RWPE2 (cell line): ENCODE data around the gene MYO5B.

ENCODE experiments used
- ATAC-seq: fragments of 200-7000 bp; cut with Tn5 transposase; 3 replicates; pipeline ENCODE4 v1.9.1; 2021; ENCODE audit warnings: low read depth
- DNase-seq: peaks from one replicate; pipeline ENCODE4 v3.0.0-alpha.2; 2020; ENCODE audit warnings: low spot score
- H3K27ac ChIP-seq: fragments of 450-650 bp; 2 replicates; pipeline ENCODE4 v1.5.1; 2017; ENCODE audit warnings: mild to moderate bottlenecking; ENCODE audit not compliant: poor library complexity, severe bottlenecking
- H3K27me3 ChIP-seq: fragments of 250-450 bp; sonication (Bioruptor Pico); 2 replicates; pipeline ENCODE4 v1.5.1; 2021; ENCODE audit warnings: mild to moderate bottlenecking, moderate library complexity; ENCODE audit not compliant: insufficient read depth, poor library complexity, severe bottlenecking
- H3K36me3 ChIP-seq: fragments of 250-450 bp; sonication (Bioruptor Pico); 2 replicates; pipeline ENCODE4 v1.5.1; 2020; ENCODE audit warnings: low read depth, mild to moderate bottlenecking, moderate library complexity
- H3K4me1 ChIP-seq: fragments of 250-450 bp; sonication (Bioruptor Pico); 2 replicates; pipeline ENCODE4 v1.5.1; 2021; ENCODE audit warnings: mild to moderate bottlenecking, moderate library complexity; ENCODE audit not compliant: insufficient read depth, poor library complexity, severe bottlenecking
- H3K4me3 ChIP-seq: fragments of 250-450 bp; sonication (Bioruptor Pico); 2 replicates; pipeline ENCODE4 v1.5.1; 2021; ENCODE audit warnings: mild to moderate bottlenecking, moderate library complexity; ENCODE audit not compliant: severe bottlenecking
- H3K9me3 ChIP-seq: fragments of 250-450 bp; sonication (Bioruptor Pico); 2 replicates; pipeline ENCODE4 v1.5.1; 2021; ENCODE audit warnings: mild to moderate bottlenecking, moderate library complexity; ENCODE audit not compliant: severe bottlenecking
- TF ChIP-seq, protein P1 (sequence below): fragments of 450-650 bp; IDR thresholded peaks from one replicate; pipeline ENCODE4 v1.5.1; 2017; ENCODE audit warnings: mild to moderate bottlenecking, moderate library complexity; ENCODE audit not compliant: poor library complexity, severe bottlenecking

The MYO5B gene

DNA sequence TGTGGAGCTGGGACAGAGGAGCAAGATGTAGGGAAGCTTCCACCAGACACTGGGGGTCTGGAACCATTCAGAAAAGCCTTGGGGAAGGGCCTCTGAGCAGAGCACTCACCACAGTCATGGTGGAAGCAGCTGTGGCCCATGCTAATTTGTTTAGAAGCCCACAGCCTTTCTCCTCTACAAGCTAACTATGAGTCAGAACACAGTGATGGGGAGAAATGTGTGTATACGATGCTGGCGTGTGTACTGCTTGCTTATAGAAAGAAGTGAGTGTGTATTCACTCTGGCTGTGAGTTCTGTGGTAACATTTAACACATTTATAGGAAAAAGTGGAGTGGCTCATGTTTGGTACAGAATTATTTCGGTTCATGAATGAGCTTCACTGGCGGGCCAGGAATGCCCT lies 224.6 kb downstream of the MYO5B start:
- Histone ChIP-seq H3K36me3 (no peaks in the 10 kb centered on the region), H3K4me1 (no peaks in the 10 kb centered on the region), H3K4me3 (no peak overlapping the region), H3K27me3 (no peaks in the 10 kb centered on the region), H3K27ac (no peak overlapping the region), H3K9me3 (no peaks in the 10 kb centered on the region)
- DNase-seq (no peak), ATAC-seq (no peak)
- TF ChIP-seq, protein P1, sequence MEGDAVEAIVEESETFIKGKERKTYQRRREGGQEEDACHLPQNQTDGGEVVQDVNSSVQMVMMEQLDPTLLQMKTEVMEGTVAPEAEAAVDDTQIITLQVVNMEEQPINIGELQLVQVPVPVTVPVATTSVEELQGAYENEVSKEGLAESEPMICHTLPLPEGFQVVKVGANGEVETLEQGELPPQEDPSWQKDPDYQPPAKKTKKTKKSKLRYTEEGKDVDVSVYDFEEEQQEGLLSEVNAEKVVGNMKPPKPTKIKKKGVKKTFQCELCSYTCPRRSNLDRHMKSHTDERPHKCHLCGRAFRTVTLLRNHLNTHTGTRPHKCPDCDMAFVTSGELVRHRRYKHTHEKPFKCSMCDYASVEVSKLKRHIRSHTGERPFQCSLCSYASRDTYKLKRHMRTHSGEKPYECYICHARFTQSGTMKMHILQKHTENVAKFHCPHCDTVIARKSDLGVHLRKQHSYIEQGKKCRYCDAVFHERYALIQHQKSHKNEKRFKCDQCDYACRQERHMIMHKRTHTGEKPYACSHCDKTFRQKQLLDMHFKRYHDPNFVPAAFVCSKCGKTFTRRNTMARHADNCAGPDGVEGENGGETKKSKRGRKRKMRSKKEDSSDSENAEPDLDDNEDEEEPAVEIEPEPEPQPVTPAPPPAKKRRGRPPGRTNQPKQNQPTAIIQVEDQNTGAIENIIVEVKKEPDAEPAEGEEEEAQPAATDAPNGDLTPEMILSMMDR, result no peak

DNA sequence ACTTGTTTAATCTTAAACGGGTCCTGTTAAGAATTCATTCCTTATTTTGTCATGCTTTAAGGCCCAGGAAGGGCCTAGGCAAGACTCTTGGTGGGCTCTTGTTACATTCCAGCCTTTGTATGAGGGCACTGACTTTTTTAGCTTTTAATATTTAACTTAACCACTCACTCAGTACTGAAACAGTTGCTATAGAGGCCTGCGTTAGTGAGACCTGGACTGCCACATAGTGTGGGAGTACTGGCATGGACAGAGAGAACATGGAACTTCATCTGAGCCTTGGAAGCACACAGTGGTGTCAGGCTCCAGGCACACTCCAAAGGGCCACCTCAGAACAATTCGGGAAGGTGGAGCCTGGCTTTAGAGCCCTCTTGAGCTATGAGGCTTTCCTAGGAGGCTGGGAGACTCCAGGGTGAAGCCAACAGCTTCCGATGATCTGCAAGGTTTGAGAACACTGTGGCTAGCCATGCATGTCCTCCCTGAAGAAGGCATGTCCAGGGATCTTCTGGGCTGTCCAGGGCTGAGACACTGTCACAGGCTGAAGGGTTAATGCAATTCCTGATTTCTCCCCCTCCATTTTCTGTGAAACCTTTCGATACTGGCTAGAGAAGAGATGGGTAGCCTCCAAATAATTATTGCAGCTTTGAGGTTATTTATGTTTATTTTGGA lies 226.2 kb downstream of the MYO5B start:
- Histone ChIP-seq H3K4me3 (no peak overlapping the region), H3K4me1 (no peaks in the 10 kb centered on the region), H3K9me3 (no peaks in the 10 kb centered on the region), H3K27me3 (no peaks in the 10 kb centered on the region), H3K36me3 (no peaks in the 10 kb centered on the region), H3K27ac (no peak overlapping the region)
- TF ChIP-seq, protein P1, result no peak
- DNase-seq (no peak), ATAC-seq (no peak)

DNA sequence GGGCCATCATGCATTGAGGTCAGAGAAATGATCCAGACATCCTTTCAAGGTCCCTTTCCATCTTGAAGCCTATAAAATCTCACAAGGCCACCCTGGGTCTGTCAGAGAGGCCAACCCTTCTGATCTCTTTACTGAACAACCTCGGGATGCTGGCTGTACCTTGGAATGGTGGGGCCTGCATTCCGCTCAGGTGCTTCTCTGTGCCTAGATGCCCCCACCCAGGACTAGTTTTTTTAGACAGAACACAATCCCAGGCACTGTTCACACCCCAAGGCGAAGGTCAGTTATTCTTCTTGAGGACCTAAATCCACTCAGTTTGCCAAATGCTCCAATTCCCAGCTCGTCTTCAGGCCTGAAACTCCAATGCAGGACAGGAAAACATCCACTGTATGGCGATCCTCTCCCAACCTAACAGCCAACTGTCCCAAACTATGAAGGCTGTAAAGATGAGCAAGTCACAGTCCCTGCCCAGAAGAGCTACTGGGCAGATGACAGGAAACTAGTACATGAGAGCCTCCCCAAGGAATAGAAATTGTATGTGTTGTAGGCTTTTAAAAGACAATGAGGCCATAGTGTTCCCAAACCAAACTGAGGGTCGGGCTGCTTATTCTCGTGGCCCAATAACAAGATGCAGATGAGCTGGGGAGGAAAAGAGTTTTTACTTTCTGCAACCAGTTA lies 227.2 kb downstream of the MYO5B start:
- no peak for DNase-seq
- Histone ChIP-seq H3K27ac (no peak overlapping the region), H3K4me1 (no peaks in the 10 kb centered on the region), H3K4me3 (no peak overlapping the region), H3K9me3 (no peaks in the 10 kb centered on the region), H3K36me3 (no peaks in the 10 kb centered on the region), H3K27me3 (no peaks in the 10 kb centered on the region)
- TF ChIP-seq, protein P1, result no peak
- no peak for ATAC-seq

DNA sequence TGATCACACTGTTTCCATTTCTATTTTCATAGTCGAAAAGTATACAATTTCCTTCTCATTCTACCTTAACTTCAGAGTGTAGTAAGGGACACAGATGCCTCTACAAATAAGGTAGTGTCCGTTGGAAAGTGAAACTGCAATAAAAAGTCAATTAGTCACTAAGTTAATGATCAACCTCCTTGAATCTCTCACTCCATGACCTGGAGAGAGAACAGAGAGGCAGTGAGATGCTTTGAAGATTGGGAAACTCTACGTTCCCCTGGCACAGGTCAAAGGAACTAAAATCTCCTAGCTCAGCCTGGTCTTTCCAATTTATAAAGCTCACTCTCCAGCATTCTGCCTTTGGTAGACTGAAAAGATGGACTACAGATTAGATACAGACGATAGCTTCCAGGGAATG lies 227.8 kb downstream of the MYO5B start:
- no peaks in the 10 kb centered on the region for H3K4me1 ChIP-seq
- no peak overlapping the region for H3K4me3 ChIP-seq
- H3K27me3 ChIP-seq, result no peaks in the 10 kb centered on the region
- H3K27ac ChIP-seq, result no peak overlapping the region
- no peak for ATAC-seq
- no peaks in the 10 kb centered on the region for H3K36me3 ChIP-seq
- TF ChIP-seq, protein P1, result no peak
- DNase-seq, result no peak
- no peaks in the 10 kb centered on the region for H3K9me3 ChIP-seq

DNA sequence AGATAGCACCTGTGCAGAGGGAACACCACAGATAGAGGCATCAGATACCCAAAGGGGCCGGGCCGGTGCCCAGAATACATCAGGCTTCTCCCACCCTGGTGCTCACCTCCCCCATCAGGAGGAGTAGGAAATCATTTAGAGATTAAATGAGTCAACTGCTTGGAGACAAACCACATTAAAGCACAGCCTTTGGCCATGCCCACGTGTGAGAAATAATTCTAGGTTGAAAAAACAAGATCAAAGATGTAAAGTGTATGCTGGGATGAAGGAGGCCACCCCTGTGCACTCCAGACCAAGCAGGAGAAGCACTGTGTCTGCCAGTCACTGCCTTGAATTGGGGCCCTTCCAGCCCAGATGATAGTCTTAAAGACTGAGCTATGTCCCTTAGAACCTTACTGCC lies 228.9 kb downstream of the MYO5B start:
- Histone ChIP-seq H3K27ac (no peak overlapping the region), H3K4me3 (no peak overlapping the region), H3K27me3 (no peaks in the 10 kb centered on the region), H3K9me3 (no peaks in the 10 kb centered on the region), H3K4me1 (no peaks in the 10 kb centered on the region), H3K36me3 (no peaks in the 10 kb centered on the region)
- TF ChIP-seq, protein P1, result no peak
- ATAC-seq, result no peak
- no peak for DNase-seq
